ENCODE data around the gene GALNTL6.
"Not testable (repeated sequence)": the region's sequence is repeated elsewhere in the genome, so short reads cannot be mapped to it uniquely, and the experiment has no call there.

Gene GALNTL6

DNA sequence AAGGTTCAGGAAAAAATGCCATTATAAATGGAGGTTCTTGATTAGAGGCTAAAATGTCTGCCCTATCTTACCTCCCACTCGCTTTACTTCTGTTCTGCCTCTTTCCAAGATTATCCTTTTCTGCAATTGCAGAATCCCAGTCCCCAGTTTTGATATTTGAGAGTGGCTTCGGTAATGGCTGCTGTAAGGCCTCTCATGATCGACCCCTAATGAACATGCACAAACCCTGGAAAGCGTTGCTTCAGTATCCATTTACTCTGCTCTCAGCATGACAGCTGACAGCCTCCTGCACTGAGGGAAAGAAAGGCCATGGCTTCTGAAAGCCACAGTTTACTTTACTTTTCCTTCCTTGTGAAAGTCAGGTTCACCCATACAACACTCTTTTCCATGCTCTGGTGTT, 1030.0 kb downstream of the GALNTL6 start:
- DNase-seq (ENCODE audit: low read depth in 3 of 3, low spot score in 1 of 3): no peak

DNA sequence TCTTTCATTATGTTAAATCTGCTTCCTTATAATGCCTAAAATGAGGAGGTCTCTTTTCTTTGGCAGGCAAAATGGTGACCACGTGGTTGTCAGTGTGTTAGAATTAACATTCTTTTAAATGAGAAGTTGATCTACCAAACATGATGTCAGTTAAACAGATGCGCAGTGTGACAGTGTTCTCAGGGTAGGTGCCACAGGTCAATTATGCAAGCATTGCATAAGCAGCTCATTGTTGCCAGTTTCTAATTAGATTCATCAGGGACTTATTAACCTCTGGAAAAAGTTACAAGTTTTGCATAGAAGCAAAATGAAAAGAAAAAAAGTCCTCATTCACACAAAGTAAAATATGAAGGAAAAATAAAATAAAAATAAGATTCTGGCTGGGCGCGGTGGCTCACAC, 1031.4 kb downstream of the GALNTL6 start:
- no peak for DNase-seq (ENCODE audit: low read depth in 3 of 3, low spot score in 1 of 3)

DNA sequence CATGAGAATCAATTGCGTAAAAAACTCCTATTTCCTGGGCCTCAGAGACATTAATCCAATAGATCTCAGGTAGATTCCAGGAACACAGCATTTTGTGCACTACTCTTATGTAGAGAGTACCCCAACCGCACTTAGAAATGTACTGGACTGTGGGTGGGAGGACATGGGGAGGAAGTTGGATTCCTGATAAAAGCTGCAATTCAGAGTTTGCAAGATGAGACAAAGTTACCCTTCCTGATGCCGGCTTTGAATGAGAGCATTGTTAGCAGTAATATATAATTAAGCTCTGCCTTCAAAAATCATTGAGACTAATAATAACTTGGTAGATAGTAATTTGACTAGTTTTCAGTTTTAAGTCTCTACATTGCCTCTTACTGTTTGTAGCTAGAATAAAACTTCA, 1032.1 kb downstream of the GALNTL6 start:
- no peak for DNase-seq (ENCODE audit: low read depth in 3 of 3, low spot score in 1 of 3)

DNA sequence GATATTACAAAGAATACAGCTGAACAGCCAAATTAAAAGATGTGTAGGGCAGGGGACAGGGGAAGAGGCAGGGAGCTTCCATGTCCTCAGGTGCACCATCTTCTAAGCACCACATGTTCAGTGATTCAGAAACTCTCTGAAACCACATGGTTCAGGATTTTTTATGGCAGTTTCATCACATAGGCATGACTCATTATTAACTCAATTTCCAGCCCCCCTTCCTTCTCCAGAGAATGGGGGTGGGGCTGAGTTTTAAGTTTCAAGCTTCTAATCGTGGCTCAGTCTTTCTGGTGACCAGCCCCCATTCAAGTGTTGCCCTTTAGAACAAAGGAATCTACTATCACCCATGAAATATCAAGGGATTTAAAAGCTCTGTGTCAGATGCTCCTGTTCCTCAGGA, 1037.6 kb downstream of the GALNTL6 start:
- DNase-seq (ENCODE audit: low read depth in 3 of 3, low spot score in 1 of 3): no peak

DNA sequence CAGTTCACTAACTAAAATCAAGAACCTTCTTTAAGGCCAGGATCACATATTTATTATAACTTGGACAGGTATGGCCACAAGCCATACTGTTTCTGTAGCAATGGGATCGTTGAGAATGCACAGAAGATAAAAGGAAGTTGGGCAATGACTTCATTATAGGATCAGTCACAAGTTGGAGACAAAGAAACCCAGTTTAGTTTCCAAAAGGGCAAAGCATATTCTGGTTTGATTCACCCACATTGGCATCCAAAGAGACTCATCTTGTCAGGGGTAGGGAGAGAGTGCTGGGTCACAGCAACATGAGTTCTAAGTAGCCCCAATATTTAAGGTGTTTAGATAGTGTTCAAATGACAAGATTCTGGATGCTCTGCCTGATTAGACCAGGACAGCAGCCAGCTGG, 1038.3 kb downstream of the GALNTL6 start:
- no peak for DNase-seq (ENCODE audit: low read depth in 3 of 3, low spot score in 1 of 3)

DNA sequence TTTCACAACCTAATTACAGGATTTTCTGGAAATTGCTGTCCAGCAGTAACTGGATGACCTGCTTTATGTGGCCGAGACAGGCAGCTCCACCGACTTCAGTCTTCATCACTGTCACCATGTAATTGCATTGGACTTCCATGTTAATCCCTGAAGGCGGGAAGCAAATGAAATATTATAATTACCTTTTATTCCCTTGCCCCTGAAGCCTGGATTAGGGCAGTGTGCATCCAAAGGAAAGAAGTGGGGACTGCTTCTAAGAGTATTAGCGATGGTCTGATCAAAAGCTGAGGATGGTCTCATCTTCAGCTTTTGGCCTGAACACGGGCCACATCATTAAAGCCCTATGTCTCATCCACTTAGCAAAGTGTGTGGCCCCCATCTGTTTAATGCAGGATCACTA, 1043.8 kb downstream of the GALNTL6 start:
- no peak for DNase-seq (ENCODE audit: low read depth in 3 of 3, low spot score in 1 of 3)

- DNase-seq (ENCODE audit: low read depth in 3 of 3, low spot score in 1 of 3): no peak
Observed at GRCh38 chr4:172858731-172859230, 1045.6 kb downstream of the GALNTL6 start.

DNA sequence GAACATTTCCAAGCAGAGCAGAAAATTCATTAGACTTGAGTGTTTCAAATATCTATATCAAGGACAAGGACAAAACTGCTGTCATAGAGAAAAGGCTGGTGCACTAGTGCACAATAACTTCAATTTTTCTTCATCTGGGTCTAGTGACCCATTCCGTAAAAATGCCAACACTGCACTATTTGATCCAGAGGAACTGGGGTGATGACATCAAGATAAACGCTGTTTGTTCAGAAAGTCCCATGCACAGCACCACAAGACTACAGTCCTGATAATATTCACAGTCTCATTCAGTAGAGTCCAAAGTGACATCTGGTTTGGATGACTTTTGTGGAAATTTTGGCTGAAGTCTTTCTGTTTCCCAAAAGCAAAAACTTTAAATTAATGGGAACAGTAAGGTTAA, 1051.9 kb downstream of the GALNTL6 start:
- no peak for DNase-seq (ENCODE audit: low read depth in 3 of 3, low spot score in 1 of 3)

GRCh38 chr4:172865531-172866127, 1052.4 kb downstream of the GALNTL6 start:
- DNase-seq (ENCODE audit: low read depth in 3 of 3, low spot score in 1 of 3): no peak

GRCh38 chr4:172866421-172866820, 1053.2 kb downstream of the GALNTL6 start:
- DNase-seq (ENCODE audit: low read depth in 3 of 3, low spot score in 1 of 3): no peak

DNA sequence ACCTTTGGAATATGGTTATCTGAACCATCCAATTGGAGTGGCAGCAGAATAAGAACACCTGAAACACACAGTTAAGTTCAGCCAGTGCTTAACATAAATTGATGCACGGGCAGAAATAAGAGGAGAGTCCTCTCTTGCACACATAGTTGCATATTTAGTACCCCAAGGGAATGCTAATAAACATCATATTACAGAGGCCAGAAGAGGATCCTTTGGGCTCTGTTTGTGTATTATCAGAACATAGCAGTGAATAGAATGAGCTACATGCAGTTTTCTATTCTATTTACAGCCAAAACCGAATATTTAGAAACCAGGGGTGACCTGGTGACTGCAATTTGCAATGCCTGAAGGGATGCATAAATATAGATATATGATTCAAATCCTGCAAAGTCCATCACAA, 1054.6 kb downstream of the GALNTL6 start:
- no peak for DNase-seq (ENCODE audit: low read depth in 3 of 3, low spot score in 1 of 3)

DNA sequence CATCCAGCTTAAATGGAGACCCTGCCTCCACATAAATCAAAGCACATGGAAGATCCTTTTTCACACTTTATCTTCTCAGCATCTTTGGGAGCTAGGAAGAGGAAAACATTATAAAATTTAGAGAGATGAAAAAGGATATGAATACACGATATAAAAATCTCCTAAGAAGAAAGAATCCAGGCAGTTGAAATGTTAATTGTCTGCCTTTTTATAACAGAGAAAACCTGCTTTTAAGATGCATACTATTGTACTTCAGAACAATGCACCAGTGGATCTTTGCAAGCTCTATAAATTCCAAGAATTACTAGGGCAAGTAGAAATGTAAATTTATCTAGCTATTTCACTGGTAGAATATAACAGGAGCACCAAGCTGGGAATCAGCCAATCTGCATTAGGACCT, 1055.1 kb downstream of the GALNTL6 start:
- DNase-seq (ENCODE audit: low read depth in 3 of 3, low spot score in 1 of 3): no peak

DNA sequence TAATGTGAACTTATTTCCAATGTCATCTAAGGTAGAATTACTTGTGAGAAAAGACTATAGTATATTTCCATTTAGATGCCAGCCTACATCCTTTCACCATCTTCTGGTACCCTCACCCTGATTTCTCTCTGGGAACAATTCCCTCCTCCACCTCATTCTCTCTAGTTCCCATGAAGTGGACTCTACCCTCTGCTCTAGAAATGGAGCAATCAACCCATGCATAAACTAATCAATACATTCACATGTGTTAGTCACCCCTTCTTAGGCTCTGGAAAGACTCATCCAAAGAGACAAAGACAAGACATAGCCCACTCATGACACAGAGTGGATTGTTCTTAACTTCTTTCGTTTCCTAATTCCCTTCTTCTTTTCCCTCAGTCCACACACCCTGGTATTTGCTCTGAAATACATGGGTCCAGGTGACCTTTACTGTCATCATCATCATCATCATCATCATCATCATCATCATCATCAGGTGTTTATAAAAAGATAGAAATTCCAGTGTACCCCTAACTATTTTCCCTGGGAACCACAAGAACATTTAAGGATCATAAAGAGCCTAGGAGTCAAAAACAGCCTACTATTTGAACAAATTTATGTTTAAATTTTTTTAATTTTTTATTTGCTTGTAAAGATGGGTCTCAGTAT, 1056.5 kb downstream of the GALNTL6 start:
- DNase-seq (ENCODE audit: low read depth in 3 of 3, low spot score in 1 of 3): no peak

- DNase-seq (ENCODE audit: low read depth in 3 of 3, low spot score in 1 of 3): no peak
Observed at GRCh38 chr4:172871381-172871780, 1058.2 kb downstream of the GALNTL6 start.

DNA sequence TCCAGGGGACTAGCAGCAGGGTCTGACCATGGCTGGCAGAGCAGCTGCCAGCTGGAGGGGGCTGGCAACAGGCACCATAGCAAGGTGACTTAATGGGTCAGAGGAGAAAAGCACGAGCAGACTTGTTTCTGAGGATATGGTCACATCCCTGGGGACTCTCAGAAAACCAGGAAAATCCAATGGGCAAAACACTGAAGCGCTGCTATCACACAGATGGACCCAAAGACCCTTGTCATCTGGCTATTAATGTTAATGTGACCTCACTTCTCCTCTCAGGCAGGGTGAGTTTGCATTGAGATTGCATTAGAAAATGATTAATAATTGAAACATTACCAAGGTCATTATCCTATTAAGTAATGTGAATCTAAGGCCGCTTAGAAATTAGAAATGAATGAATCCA, 1061.7 kb downstream of the GALNTL6 start:
- DNase-seq (ENCODE audit: low read depth in 3 of 3, low spot score in 1 of 3): no peak

GRCh38 chr4:172876394-172876793, 1063.2 kb downstream of the GALNTL6 start:
- DNase-seq (ENCODE audit: low read depth in 3 of 3, low spot score in 1 of 3): no peak

- no peak for DNase-seq (ENCODE audit: low read depth in 3 of 3, low spot score in 1 of 3)
Observed at GRCh38 chr4:172881645-172882044, 1068.4 kb downstream of the GALNTL6 start.

- not testable (repeated sequence) for DNase-seq (ENCODE audit: low read depth in 3 of 3, low spot score in 1 of 3)
Observed at GRCh38 chr4:172887358-172887757, 1074.2 kb downstream of the GALNTL6 start.

- DNase-seq (ENCODE audit: low read depth in 3 of 3, low spot score in 1 of 3): no peak
Observed at GRCh38 chr4:172887959-172888358, 1074.8 kb downstream of the GALNTL6 start.

GRCh38 chr4:172892300-172892699, 1079.1 kb downstream of the GALNTL6 start:
- no peak for DNase-seq (ENCODE audit: low read depth in 3 of 3, low spot score in 1 of 3)

DNA sequence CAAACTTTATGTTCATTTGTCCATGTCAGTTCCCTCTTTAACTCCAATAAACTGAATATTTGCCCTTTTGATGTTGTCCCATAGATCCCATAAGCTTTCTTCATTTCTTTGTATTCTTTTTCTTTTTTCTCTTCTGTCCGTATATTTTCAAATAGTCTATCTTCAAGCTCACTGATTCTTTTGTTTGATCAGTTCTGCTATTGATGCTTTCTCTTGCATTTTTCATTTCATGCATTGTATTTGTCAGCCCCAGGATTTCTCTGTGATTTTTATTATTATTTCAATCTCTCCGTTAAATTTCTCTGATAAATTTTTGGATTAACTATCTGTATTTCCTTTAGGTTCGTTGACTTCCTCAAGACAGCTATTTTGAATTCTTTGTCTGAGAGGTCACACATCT, 1082.5 kb downstream of the GALNTL6 start:
- no peak for DNase-seq (ENCODE audit: low read depth in 3 of 3, low spot score in 1 of 3)

DNA sequence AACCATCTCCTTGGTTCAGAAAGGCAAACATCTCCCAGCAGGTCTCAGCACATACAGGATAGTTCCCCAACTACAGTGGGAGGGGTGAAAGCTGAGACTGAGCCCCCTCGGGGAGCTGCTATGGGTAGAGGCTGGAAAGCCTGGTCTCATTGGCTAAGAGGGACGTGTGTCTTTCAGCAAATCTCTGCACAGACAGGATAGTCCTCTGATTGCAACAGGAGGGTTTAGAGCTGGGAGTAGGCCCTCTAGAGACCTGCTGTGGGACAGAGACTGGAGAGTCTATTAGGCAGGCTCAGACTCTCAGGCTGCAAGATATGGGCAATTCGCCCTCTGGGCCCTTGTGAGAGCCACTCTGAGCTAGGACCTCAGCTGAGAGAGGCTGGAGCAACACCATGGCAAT, 1083.8 kb downstream of the GALNTL6 start:
- no peak for DNase-seq (ENCODE audit: low read depth in 3 of 3, low spot score in 1 of 3)

DNA sequence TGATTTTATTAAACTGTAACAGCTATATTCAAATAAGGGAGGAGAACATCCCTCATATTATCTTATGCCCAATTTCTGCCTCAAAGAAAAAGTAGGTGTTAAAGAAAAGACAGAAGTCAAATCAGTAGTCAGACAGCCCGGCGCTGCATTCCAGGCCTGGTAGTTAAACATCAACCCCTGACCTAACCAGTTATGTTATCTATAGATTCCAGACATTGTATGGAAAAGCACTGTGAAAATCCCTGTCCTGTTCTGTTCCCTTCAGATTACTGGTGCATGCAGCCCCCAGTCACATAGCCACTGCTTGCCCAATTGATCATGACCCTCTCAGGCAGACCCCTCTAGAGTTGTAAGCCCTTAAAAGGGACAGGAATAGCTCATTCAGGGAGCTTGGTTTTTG, 1085.5 kb downstream of the GALNTL6 start:
- no peak for DNase-seq (ENCODE audit: low read depth in 3 of 3, low spot score in 1 of 3)

All from stimulated activated CD4-positive, alpha-beta T cell treated with anti-CD3 and anti-CD28 coated beads, TNF-alpha, amount 100 ng/mL, for 1 hour (primary cell).